PC-3 (cell line): ENCODE data around the gene LRRC61. TPM values are rescaled to one million over a fixed set of nuclear protein-coding genes. Genes with fewer than 3 reads are reported as not detected.

Source experiments
- ATAC-seq: fragments of 200-7000 bp; cut with Tn5 transposase; 2 replicates; pipeline ENCODE4 v1.9.1; 2020; ENCODE audit warnings: mild to moderate bottlenecking, moderate library complexity
- BruUV-seq: library from RNA; stranded (reverse); fragments of 400-500 nt; replicated peaks from 2 replicates; lab custom pipeline; 2021; lab: Mats Ljungman, UMichigan
- CTCF ChIA-PET: fragments of 300-600 bp; sonication (Branson Sonifier 250); formaldehyde crosslinking; loops from one replicate; lab custom pipeline; 2022; ENCODE audit warnings: antibody characterized with exemption; lab: Charles Lee
- POLR2A ChIA-PET: fragments of 300-600 bp; sonication (Branson Sonifier 250); formaldehyde crosslinking; loops from one replicate; lab custom pipeline; 2022; ENCODE audit warnings: antibody characterized with exemption; ENCODE audit not compliant: unreplicated experiment; lab: Charles Lee
- DNase-seq: peaks from one replicate; pipeline ENCODE4 v3.0.0-alpha.2; 2015
- H2AFZ ChIP-seq: fragments of 300-600 bp; sonication (generic); 2 replicates; pipeline ENCODE4 v1.6.0; 2016; ENCODE audit warnings: antibody characterized with exemption, low read length
- H3F3A ChIP-seq: fragments of 300-600 bp; sonication (generic); one replicate; pipeline ENCODE4 v1.6.0; 2017; ENCODE audit warnings: antibody characterized with exemption, low read length, control low read depth, mild to moderate bottlenecking; ENCODE audit not compliant: unreplicated experiment
- H3K27ac ChIP-seq: fragments of 300-600 bp; sonication (generic); 2 replicates; pipeline ENCODE4 v1.5.1; 2016; ENCODE audit warnings: mild to moderate bottlenecking, low read length
- H3K27me3 ChIP-seq: fragments of 300-600 bp; sonication (generic); 2 replicates; pipeline ENCODE4 v1.6.1; 2016; ENCODE audit warnings: low read length, mixed read lengths
- H3K36me3 ChIP-seq: fragments of 300-600 bp; sonication (generic); 2 replicates; pipeline ENCODE4 v1.6.1; 2016; ENCODE audit warnings: low read depth, mixed run types, low read length, mixed read lengths
- H3K4me1 ChIP-seq: fragments of 300-600 bp; sonication (generic); 2 replicates; pipeline ENCODE4 v1.5.1; 2016; ENCODE audit warnings: low read length; ENCODE audit not compliant: insufficient read depth
- H3K4me2 ChIP-seq: fragments of 300-600 bp; sonication (generic); 2 replicates; pipeline ENCODE4 v1.6.0; 2016; ENCODE audit warnings: low read length
- H3K4me3 ChIP-seq: fragments of 300-600 bp; sonication (generic); 2 replicates; pipeline ENCODE4 v1.5.1; 2016; ENCODE audit warnings: mild to moderate bottlenecking, low read length, mixed read lengths
- H3K79me2 ChIP-seq: fragments of 300-600 bp; sonication (generic); 2 replicates; pipeline ENCODE4 v1.6.1; 2017; ENCODE audit warnings: low read length, mixed read lengths
- H3K9ac ChIP-seq: fragments of 300-600 bp; sonication (generic); 2 replicates; pipeline ENCODE4 v1.6.0; 2016; ENCODE audit warnings: mild to moderate bottlenecking, low read length
- H3K9me2 ChIP-seq: fragments of 300-600 bp; sonication (generic); replicated peaks from 2 replicates; pipeline ENCODE4 v1.6.1; 2016; ENCODE audit warnings: mixed run types, low read length, mixed read lengths
- H3K9me3 ChIP-seq: fragments of 300-600 bp; sonication (generic); 2 replicates; pipeline ENCODE4 v1.6.1; 2016; ENCODE audit warnings: low read length, mixed read lengths
- H4K20me1 ChIP-seq: fragments of 300-600 bp; sonication (generic); 2 replicates; pipeline ENCODE4 v1.6.1; 2016; ENCODE audit warnings: low read length, mixed read lengths
- CTCF ChIP-seq: fragments of 300-600 bp; sonication (generic); conservative IDR thresholded peaks from 2 replicates; pipeline ENCODE4 v1.5.1; 2017; ENCODE audit warnings: antibody characterized with exemption, low read depth, mild to moderate bottlenecking, low read length
- EZH2 ChIP-seq: fragments of 300-600 bp; sonication (generic); IDR thresholded peaks from one replicate; pipeline ENCODE4 v1.6.1; 2017; ENCODE audit warnings: antibody characterized with exemption, mild to moderate bottlenecking, low read length; ENCODE audit not compliant: unreplicated experiment
- EZH2phosphoT487 ChIP-seq: fragments of 300-600 bp; sonication (generic); IDR thresholded peaks from 2 replicates; pipeline ENCODE4 v1.6.1; 2018; ENCODE audit warnings: mild to moderate bottlenecking, antibody characterized with exemption, low read length, borderline replicate concordance
- intact Hi-C: fragments of 100-400 bp; cut with micrococcal nuclease; formaldehyde crosslinking; loops from 2 replicates; pipeline ENCODE4 v1.9.0; 2023
- total RNA-seq: library from RNA; depleted of rRNA; stranded (reverse); fragments of >200 nt; gene quantifications from 2 replicates; pipeline ENCODE4 v1.2.3, GENCODE V29; 2014

The LRRC61 gene
- total RNA-seq, 1 experiment from 2014 or later: 15.1 TPM

GRCh38 chr7:150383710-150384397 lies 60.7 kb downstream of the LRRC61 start:
- CTCF ChIA-PET: no interaction called here

GRCh38 chr7:150384406-150385301 lies 61.5 kb downstream of the LRRC61 start:
- no peak for DNase-seq
- BruUV-seq: no TSS peak
- no peak overlapping the region for H3K27ac ChIP-seq
- no peak overlapping the region for H3K4me3 ChIP-seq
- no peak overlapping the region for H3K9ac ChIP-seq
- H3K79me2 ChIP-seq: no peaks in the 10 kb centered on the region
- no peaks in the 10 kb centered on the region for H3K9me2 ChIP-seq
- no peak for ATAC-seq
- no peaks in the 10 kb centered on the region for H3K27me3 ChIP-seq
- TF ChIP-seq EZH2 (no peak), EZH2phosphoT487 (no peak), CTCF (no peak)
- CTCF ChIA-PET: no interaction called here
- POLR2A ChIA-PET: no interaction called here
- 0 out of 2 replicates have a peak, but pooled peaks cover 9% of the 10 kb centered on the region for H3K4me1 ChIP-seq
- no peaks in the 10 kb centered on the region for H3F3A ChIP-seq
- no peaks in the 10 kb centered on the region for H4K20me1 ChIP-seq
- no peak overlapping the region for H3K4me2 ChIP-seq
- no peaks in the 10 kb centered on the region for H3K9me3 ChIP-seq
- H2AFZ ChIP-seq: no peak overlapping the region
- no peaks in the 10 kb centered on the region for H3K36me3 ChIP-seq
- intact Hi-C loops: no loop called here

More at GRCh38 chr7:150383710-150384397, 60.7 kb downstream of the LRRC61 start:
- Histone ChIP-seq H3K79me2 (no peaks in the 10 kb centered on the region), H3K27me3 (no peaks in the 10 kb centered on the region), H3K9me2 (no peaks in the 10 kb centered on the region), H3K9me3 (no peaks in the 10 kb centered on the region), H2AFZ (no peak overlapping the region), H3F3A (no peaks in the 10 kb centered on the region), H3K4me3 (no peak overlapping the region), H3K36me3 (no peaks in the 10 kb centered on the region), H3K4me1 (0 out of 2 replicates have a peak, but pooled peaks cover 9% of the 10 kb centered on the region), H3K4me2 (no peak overlapping the region), H3K27ac (no peak overlapping the region), H4K20me1 (no peaks in the 10 kb centered on the region), H3K9ac (no peak overlapping the region)
- DNase-seq (no peak), ATAC-seq (no peak)
- intact Hi-C loops: no loop called here
- no TSS peak for BruUV-seq
- POLR2A ChIA-PET: no interaction called here
- TF ChIP-seq EZH2phosphoT487 (no peak), CTCF (no peak), EZH2 (no peak)
